Left ventricle myocardium superior (tissue), 1 donor: ENCODE data around the gene WBP2. TPM values are rescaled to one million over a fixed set of nuclear protein-coding genes. Genes with fewer than 3 reads are reported as not detected.

Source experiments
- ATAC-seq: fragments of 200-7000 bp; cut with Tn5 transposase; one replicate; pipeline ENCODE4 v1.9.1; 2020; ENCODE audit warnings: mild to moderate bottlenecking, moderate library complexity
- DNase-seq: peaks from one replicate; pipeline ENCODE4 v3.0.0-alpha.2; 2020
- intact Hi-C: fragments of 100-400 bp; cut with micrococcal nuclease; formaldehyde crosslinking; loops from one replicate; pipeline ENCODE4 v1.11.0; 2022
- total RNA-seq: library from RNA; stranded (reverse); fragmentation: NEBNext Ultra II Directional; extraction: Animal tissue kit (Norgen Biotek cat#: 25700); gene quantifications from one replicate; pipeline ENCODE4 v1.2.1, GENCODE V29; 2021
- donor health status: DM: no; HTN: yes; CAD: no; lungs with severe emphysema.

WBP2 gene
- total RNA-seq, 1 donor from 2014 or later = 152 TPM

- no peak for DNase-seq
- intact Hi-C loops = no loop called here
- no peak for ATAC-seq
Measured at GRCh38 chr17:75835654-75835987, 19.5 kb downstream of the WBP2 start.

GRCh38 chr17:75834928-75835653 lies 20.0 kb downstream of the WBP2 start:
- intact Hi-C loops = no loop called here
- ATAC-seq (no peak), DNase-seq (no peak)

GRCh38 chr17:75834279-75834920 lies 20.7 kb downstream of the WBP2 start:
- DNase-seq (no peak), ATAC-seq (no peak)
- intact Hi-C loops = no loop called here

GRCh38 chr17:75832652-75833400 lies 22.3 kb downstream of the WBP2 start:
- no peak for DNase-seq
- intact Hi-C loops = no loop called here
- peak; percentile 56 for ATAC-seq

GRCh38 chr17:75832164-75832651 lies 22.9 kb downstream of the WBP2 start:
- intact Hi-C loops = no loop called here
- peak; percentile 1 for ATAC-seq
- DNase-seq = no peak

GRCh38 chr17:75831032-75831571 lies 24.0 kb downstream of the WBP2 start:
- intact Hi-C loops = no loop called here
- DNase-seq (no peak), ATAC-seq (no peak)

- DNase-seq = no peak
- intact Hi-C loops = no loop called here
- ATAC-seq = no peak
Measured at GRCh38 chr17:75830164-75831031, 24.7 kb downstream of the WBP2 start.

- DNase-seq = no peak
- intact Hi-C loops = no loop called here
Measured at GRCh38 chr17:75829747-75830146, 25.4 kb downstream of the WBP2 start.

GRCh38 chr17:75828741-75829140 lies 26.4 kb downstream of the WBP2 start:
- intact Hi-C loops = no loop called here
- DNase-seq (no peak), ATAC-seq (no peak)

More at GRCh38 chr17:75829747-75830146, 25.4 kb downstream of the WBP2 start:
- no peak for ATAC-seq

- ATAC-seq (no peak), DNase-seq (no peak)
- intact Hi-C loops = no loop called here
Measured at GRCh38 chr17:75828076-75828400, 27.1 kb downstream of the WBP2 start.

GRCh38 chr17:75827308-75828075 lies 27.6 kb downstream of the WBP2 start:
- intact Hi-C loops = no loop called here
- peak; percentile 87 for DNase-seq
- ATAC-seq = peak; percentile 75

- DNase-seq = no peak
- intact Hi-C loops = no loop called here
- ATAC-seq = peak; percentile 2
Measured at GRCh38 chr17:75826561-75827307, 28.4 kb downstream of the WBP2 start.

GRCh38 chr17:75825748-75826370 lies 29.3 kb downstream of the WBP2 start:
- DNase-seq = no peak
- intact Hi-C loops = no loop called here
- no peak for ATAC-seq

GRCh38 chr17:75825149-75825552 lies 30.0 kb downstream of the WBP2 start:
- no peak for ATAC-seq
- DNase-seq = no peak
- intact Hi-C loops = no loop called here

- DNase-seq = no peak
- ATAC-seq = no peak
- intact Hi-C loops = no loop called here
Measured at GRCh38 chr17:75824666-75825065, 30.5 kb downstream of the WBP2 start.

GRCh38 chr17:75824050-75824552 lies 31.0 kb downstream of the WBP2 start:
- no peak for DNase-seq
- ATAC-seq = no peak
- intact Hi-C loops = no loop called here
